Endothelial cell (in vitro differentiated cells): Measurements from ENCODE around the gene ANKS1B. TPM values are rescaled to one million over a fixed set of nuclear protein-coding genes. Genes with fewer than 3 reads are reported as not detected.

Experiments used
- DNase-seq: peaks from one replicate; pipeline ENCODE4 v3.0.0; 2021; ENCODE audit warnings: low spot score
- H3K27ac Mint-ChIP-seq: one replicate; pipeline ENCODE4 v1.8.0; 2021; ENCODE audit warnings: mixed read lengths, inconsistent platforms; ENCODE audit not compliant: unreplicated experiment
- H3K27me3 Mint-ChIP-seq: one replicate; pipeline ENCODE4 v1.8.0; 2021; ENCODE audit warnings: mild to moderate bottlenecking, moderate library complexity, mixed read lengths, inconsistent platforms; ENCODE audit not compliant: unreplicated experiment
- H3K36me3 Mint-ChIP-seq: one replicate; pipeline ENCODE4 v1.8.0; 2021; ENCODE audit warnings: mild to moderate bottlenecking, low read depth, mixed read lengths, inconsistent platforms; ENCODE audit not compliant: unreplicated experiment
- H3K4me1 Mint-ChIP-seq: one replicate; pipeline ENCODE4 v1.8.0; 2021; ENCODE audit warnings: mild to moderate bottlenecking, mixed read lengths, inconsistent platforms; ENCODE audit not compliant: unreplicated experiment
- H3K4me3 Mint-ChIP-seq: one replicate; pipeline ENCODE4 v1.8.0; 2021; ENCODE audit warnings: mild to moderate bottlenecking, mixed read lengths, inconsistent platforms; ENCODE audit not compliant: unreplicated experiment
- H3K9me3 Mint-ChIP-seq: one replicate; pipeline ENCODE4 v1.8.0; 2021; ENCODE audit warnings: mixed read lengths, inconsistent platforms; ENCODE audit not compliant: unreplicated experiment
- CTCF ChIP-seq: fragments of 200-600 bp; sonication (generic); IDR thresholded peaks from one replicate; pipeline ENCODE4 v1.5.0; 2021; ENCODE audit warnings: antibody characterized with exemption; ENCODE audit not compliant: unreplicated experiment
- total RNA-seq: library from RNA; stranded (reverse); fragmentation: NEBNext Ultra II Directional; extraction: Animal tissue kit (Norgen Biotek cat#: 25700); gene quantifications from one replicate; pipeline ENCODE4 v1.2.1, GENCODE V29; 2021; ENCODE audit not compliant: unreplicated experiment

Gene ANKS1B
- total RNA-seq, 1 donor from 2014 or later, result 2.6 TPM

DNA sequence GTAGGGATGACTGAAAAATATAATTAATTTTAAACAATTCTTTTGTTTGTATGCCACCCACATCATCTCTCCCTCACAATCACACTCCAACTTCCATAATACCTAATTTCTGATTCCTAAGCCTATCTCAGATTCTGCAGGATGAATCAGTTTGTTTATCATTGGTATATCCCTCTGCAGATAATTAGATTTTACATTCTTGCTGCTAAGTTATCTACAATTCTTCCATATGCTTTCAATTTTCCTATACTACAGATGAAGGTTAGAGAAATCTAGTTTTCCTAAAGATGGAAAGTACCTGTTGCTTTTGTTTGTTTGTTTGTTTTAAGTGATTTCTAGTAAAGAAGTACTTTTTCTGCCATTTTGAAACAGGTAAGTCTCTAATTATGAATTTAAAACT lies 105.3 kb downstream of the ANKS1B start:
- H3K9me3 Mint-ChIP-seq, result no peaks in the 10 kb centered on the region
- no peak for TF ChIP-seq CTCF
- H3K27me3 Mint-ChIP-seq, result no peaks in the 10 kb centered on the region
- no peaks in the 10 kb centered on the region for H3K4me1 Mint-ChIP-seq
- H3K4me3 Mint-ChIP-seq, result no peak overlapping the region
- H3K36me3 Mint-ChIP-seq, result no peaks in the 10 kb centered on the region
- DNase-seq, result no peak
- no peak overlapping the region for H3K27ac Mint-ChIP-seq

DNA sequence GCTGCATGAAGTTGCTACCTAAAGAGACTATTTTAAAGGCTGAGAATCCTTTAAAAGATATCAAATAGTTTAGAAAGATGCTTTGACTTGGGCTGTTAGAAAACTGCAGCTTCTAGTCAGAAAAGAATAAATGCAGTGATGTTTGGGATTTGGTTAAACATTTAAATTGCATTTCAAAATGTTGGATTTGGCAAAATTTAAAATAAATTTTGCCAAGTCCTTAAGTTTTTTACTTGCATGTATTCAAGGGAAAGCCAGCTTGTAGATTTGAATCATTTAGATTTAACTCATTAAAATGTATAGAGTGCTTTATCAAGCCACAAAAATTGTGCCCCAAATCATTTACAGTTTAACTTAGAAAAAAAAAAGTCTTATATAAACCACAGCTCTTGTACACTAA lies 109.7 kb downstream of the ANKS1B start:
- Mint-ChIP-seq H3K27me3 (no peaks in the 10 kb centered on the region), H3K9me3 (no peaks in the 10 kb centered on the region), H3K4me3 (no peak overlapping the region), H3K36me3 (no peaks in the 10 kb centered on the region), H3K27ac (no peak overlapping the region), H3K4me1 (no peaks in the 10 kb centered on the region)
- no peak for TF ChIP-seq CTCF
- DNase-seq, result no peak

GRCh38 chr12:99870085-99870484 lies 114.7 kb downstream of the ANKS1B start:
- no peaks in the 10 kb centered on the region for H3K27me3 Mint-ChIP-seq
- TF ChIP-seq CTCF, result no peak
- no peaks in the 10 kb centered on the region for H3K9me3 Mint-ChIP-seq
- H3K4me1 Mint-ChIP-seq, result no peaks in the 10 kb centered on the region
- no peaks in the 10 kb centered on the region for H3K36me3 Mint-ChIP-seq
- no peak overlapping the region for H3K4me3 Mint-ChIP-seq
- no peak for DNase-seq
- H3K27ac Mint-ChIP-seq, result no peak overlapping the region

GRCh38 chr12:99861731-99862130 lies 123.0 kb downstream of the ANKS1B start:
- no peaks in the 10 kb centered on the region for H3K9me3 Mint-ChIP-seq
- H3K27ac Mint-ChIP-seq, result no peak overlapping the region
- H3K4me1 Mint-ChIP-seq, result no peaks in the 10 kb centered on the region
- no peak for TF ChIP-seq CTCF
- no peaks in the 10 kb centered on the region for H3K36me3 Mint-ChIP-seq
- no peaks in the 10 kb centered on the region for H3K27me3 Mint-ChIP-seq
- DNase-seq, result no peak
- no peak overlapping the region for H3K4me3 Mint-ChIP-seq

- Mint-ChIP-seq H3K27me3 (no peaks in the 10 kb centered on the region), H3K4me3 (no peak overlapping the region), H3K27ac (no peak overlapping the region), H3K36me3 (no peaks in the 10 kb centered on the region), H3K9me3 (no peaks in the 10 kb centered on the region), H3K4me1 (no peaks in the 10 kb centered on the region)
- DNase-seq, result no peak
- no peak for TF ChIP-seq CTCF
These were observed 125.6 kb downstream of the ANKS1B start for GRCh38 chr12:99859126-99859525.
